Measurements from ENCODE around the gene ZNF493. TPM values are rescaled to one million over a fixed set of nuclear protein-coding genes. Genes with fewer than 3 reads are reported as not detected.

Gene ZNF493
- total RNA-seq, 2 donors from 2014 or later, result 16.1 to 20.2 TPM

GRCh38 chr19:21454901-21455300 lies 58.0 kb downstream of the ZNF493 start:
- intact Hi-C loops (cut with DNase I, micrococcal nuclease), result no loop called here
- ATAC-seq (no peak), DNase-seq (no peak)

- ATAC-seq (no peak), DNase-seq (no peak)
- intact Hi-C loops (cut with DNase I, micrococcal nuclease), result no loop called here
Measured at GRCh38 chr19:21460686-21461085, 63.8 kb downstream of the ZNF493 start.

- no peak for DNase-seq
- intact Hi-C loops (cut with DNase I, micrococcal nuclease), result no loop called here
- ATAC-seq, result no peak
Measured at GRCh38 chr19:21462540-21462939, 65.6 kb downstream of the ZNF493 start.

GRCh38 chr19:21463449-21464105 lies 66.6 kb downstream of the ZNF493 start:
- DNase-seq (peak in 1 of 2 donors; percentile 31), ATAC-seq (peak; percentile 95)
- intact Hi-C loops (cut with DNase I, micrococcal nuclease), result no loop called here

- ATAC-seq (no peak), DNase-seq (no peak)
- intact Hi-C loops (cut with DNase I, micrococcal nuclease), result no loop called here
Measured at GRCh38 chr19:21466627-21467026, 69.7 kb downstream of the ZNF493 start.

- DNase-seq, result no peak
- ATAC-seq, result no peak
- intact Hi-C loops (cut with DNase I, micrococcal nuclease), result no loop called here
Measured at GRCh38 chr19:21468791-21469190, 71.9 kb downstream of the ZNF493 start.

- no peak for ATAC-seq
- intact Hi-C loops (cut with DNase I, micrococcal nuclease), result no loop called here
Measured at GRCh38 chr19:21472507-21472906, 75.6 kb downstream of the ZNF493 start.

GRCh38 chr19:21474671-21475181 lies 77.8 kb downstream of the ZNF493 start:
- intact Hi-C loops (cut with DNase I, micrococcal nuclease), result no loop called here
- DNase-seq (peak in 1 of 2 donors; percentile 67), ATAC-seq (peak; percentile 97)

More at GRCh38 chr19:21472507-21472906, 75.6 kb downstream of the ZNF493 start:
- no peak for DNase-seq

Other genes with a start within 250 kb of the ZNF493 start
- 10 to 100 TPM in 1 of 2 donors, 1 to 10 TPM in 1; 9.2 to 10.1 TPM for gene ZNF708, start 67.7 kb upstream of the ZNF493 start, total RNA-seq
- 1 to 10 TPM; 4.1 to 5.3 TPM for gene ZNF738, start 38.1 kb upstream of the ZNF493 start, total RNA-seq
- gene ZNF429, start 108.5 kb downstream of the ZNF493 start, total RNA-seq, result 10 to 100 TPM in 1 of 2 donors, 1 to 10 TPM in 1; 9.0 to 11.4 TPM

Measured in left colon (tissue), 2 donors.